ENCODE measurements around the gene LZTFL1. TPM values are rescaled to one million over a fixed set of nuclear protein-coding genes. Genes with fewer than 3 reads are reported as not detected.

LZTFL1 gene
- total RNA-seq, 8 experiments from 2014 or later, result 2.9 to 32.4 (median 12.6) TPM

DNA sequence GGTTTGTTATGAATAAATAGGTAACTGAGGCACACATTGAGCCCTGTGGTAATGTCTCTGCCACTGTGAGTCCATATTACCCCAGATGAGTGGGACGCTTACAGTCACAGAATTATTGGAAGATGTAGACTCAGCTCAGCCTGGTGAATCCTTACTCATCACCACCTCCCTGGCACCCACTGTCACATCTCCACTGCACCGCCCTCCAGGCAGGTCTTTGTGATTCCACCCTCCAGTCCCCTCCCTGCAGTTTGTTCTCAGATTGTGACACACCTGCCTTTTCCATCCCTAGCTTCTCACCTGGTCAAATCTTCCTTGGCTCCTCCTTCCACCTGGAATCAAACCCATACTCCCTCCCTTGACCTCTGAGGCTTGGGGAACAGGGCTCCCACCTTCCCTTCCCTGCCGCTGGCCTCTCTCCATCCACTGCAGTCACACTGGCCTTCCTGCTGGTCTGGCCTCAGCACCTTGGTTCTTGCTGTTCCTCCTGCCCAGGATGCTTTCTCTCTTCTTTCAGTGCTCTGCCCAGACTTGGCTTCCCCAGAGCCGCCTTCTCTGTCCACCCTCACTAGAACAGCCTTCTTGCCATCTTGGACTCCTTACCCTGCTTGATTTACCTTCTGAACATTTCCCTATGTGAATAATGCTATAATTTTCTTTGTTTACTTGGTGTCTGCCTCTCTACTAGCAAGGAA lies 55.0 kb downstream of the LZTFL1 start:
- H3K4me1 ChIP-seq (replicated peaks in 1 of 2), result no peaks in the 10 kb centered on the region
- H3K27ac ChIP-seq, result no peak overlapping the region
- in situ Hi-C loops (cut with MboI; ENCODE audit: low pct_unique_long_range_greater_than_20kb in 2 of 9, low sequenced_read_pairs in 9 of 9, unreplicated experiment in 9 of 9), result no loop called here
- WGBS, 10 experiments, result 0 to 100% (median 81%) methylated on average over 1 to 4 of the region's 4 CpGs; no CpG with 5 or more reads in 2 of the 10 experiments
- no peak for ATAC-seq (replicated peaks in 6 of 8)
- H3K4me3 ChIP-seq, result no peak overlapping the region

DNA sequence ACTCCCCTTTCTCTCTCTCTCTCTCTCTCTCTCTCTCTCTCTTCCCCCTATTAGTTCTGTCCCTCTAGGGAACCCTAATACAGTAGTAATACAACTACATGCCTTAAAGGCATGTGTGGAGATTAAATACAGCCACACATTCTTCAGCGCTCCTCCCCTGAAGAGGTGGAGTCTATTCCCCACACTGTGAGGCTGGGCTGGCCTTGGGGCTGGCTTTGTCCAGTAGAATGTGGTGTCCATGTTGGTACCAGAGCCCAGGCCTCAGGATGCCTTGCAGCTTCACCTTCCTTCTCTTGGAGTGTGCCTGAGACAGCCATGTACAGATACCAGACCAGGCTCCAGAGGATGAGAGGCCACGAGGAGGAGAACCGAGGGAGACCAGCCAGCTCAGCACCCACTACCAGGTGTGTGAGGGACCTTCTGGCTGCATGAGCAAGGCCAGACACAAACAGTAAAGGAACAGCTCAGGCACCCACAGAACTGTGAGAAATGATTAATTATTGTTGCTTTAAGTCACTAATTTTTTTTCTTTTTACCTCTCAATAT lies 56.2 kb downstream of the LZTFL1 start:
- in situ Hi-C loops (cut with MboI; ENCODE audit: low pct_unique_long_range_greater_than_20kb in 2 of 9, low sequenced_read_pairs in 9 of 9, unreplicated experiment in 9 of 9), result no loop called here
- peak in 3 of 8 experiments; percentile 81 to 86 (median 81) for ATAC-seq (replicated peaks in 6 of 8)
- no peak overlapping the region for H3K27ac ChIP-seq
- 0 to 100% (median 92%) methylated on average over 1 to 3 of the region's 3 CpGs; no CpG with 5 or more reads in 3 of the 10 experiments for WGBS, 10 experiments
- H3K4me1 ChIP-seq (replicated peaks in 1 of 2), result no peaks in the 10 kb centered on the region
- H3K4me3 ChIP-seq, result no peak overlapping the region

DNA sequence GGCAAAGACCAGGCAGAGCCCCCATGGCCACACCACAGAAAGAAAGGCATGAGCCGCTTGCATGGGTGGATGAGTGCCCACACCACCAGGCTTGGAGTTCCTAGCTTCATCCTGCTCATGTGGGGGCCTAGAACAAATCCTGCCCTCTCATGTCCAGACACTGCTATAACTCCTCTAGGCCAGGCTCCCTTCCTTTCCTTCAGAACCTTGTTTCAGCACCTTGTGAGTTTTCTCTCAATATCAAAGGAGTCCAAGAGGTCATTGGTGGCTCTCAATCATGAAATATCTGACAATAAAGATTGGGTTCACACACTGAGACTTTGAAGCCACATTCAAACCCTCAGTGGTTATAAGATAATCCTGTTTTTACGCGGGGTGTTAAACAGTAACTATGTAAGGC lies 58.3 kb downstream of the LZTFL1 start:
- no peak overlapping the region for H3K27ac ChIP-seq
- in situ Hi-C loops (cut with MboI; ENCODE audit: low pct_unique_long_range_greater_than_20kb in 2 of 9, low sequenced_read_pairs in 9 of 9, unreplicated experiment in 9 of 9), result no loop called here
- H3K4me1 ChIP-seq (replicated peaks in 1 of 2), result no peaks in the 10 kb centered on the region
- ATAC-seq (replicated peaks in 6 of 8), result no peak
- WGBS, 10 experiments, result 63 to 100% (median 100%) methylated on average over 1 to 2 of the region's 3 CpGs; no CpG with 5 or more reads in 5 of the 10 experiments
- no peak overlapping the region for H3K4me3 ChIP-seq

DNA sequence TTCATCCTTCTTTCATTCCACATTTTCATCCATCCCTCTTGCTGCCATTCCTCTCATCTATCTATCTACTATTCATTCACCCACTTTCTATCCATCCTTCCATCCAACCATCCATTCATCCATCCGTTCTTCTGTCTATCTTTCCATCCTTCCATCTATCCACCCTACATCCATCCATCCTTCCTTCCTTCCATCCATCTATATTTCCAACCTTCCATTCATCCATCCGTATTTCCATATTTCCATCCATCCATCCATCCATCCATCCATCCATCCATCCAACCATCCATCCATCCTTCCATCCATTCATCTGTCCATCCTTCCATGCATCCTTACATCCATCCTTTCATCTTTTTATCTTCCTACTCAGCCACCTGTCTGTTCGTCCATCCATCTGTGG lies 59.5 kb downstream of the LZTFL1 start:
- no peak overlapping the region for H3K4me3 ChIP-seq
- ATAC-seq (replicated peaks in 6 of 8), result no peak
- WGBS, 10 experiments, result 22 to 100% (median 84%) methylated on average over 1 to 3 of the region's 3 CpGs
- in situ Hi-C loops (cut with MboI; ENCODE audit: low pct_unique_long_range_greater_than_20kb in 2 of 9, low sequenced_read_pairs in 9 of 9, unreplicated experiment in 9 of 9), result no loop called here
- no peak overlapping the region for H3K27ac ChIP-seq
- H3K4me1 ChIP-seq (replicated peaks in 1 of 2), result no peaks in the 10 kb centered on the region

DNA sequence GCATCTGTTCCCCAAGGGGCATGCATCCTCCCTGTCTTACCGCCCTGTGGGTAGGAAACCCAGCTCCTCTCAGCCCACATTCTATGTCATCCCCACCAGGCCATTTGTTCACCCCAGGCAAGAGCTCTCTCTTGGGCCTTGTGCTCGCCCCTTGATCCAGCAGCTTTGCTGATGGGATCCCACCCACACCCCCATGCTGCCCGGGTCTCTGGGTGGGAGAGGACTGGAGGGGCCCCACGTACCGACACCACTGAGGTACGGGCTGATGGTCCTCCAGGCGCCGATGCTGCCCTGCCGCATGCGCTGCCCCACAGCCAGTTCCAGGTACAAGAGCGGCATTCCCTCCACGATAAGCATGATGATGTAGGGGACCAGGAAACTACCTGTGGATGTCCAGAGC lies 60.1 kb downstream of the LZTFL1 start:
- WGBS, 10 experiments, result 74 to 97% (median 83%) methylated on average over 4 to 11 of the region's 12 CpGs; no CpG with 5 or more reads in 7 of the 10 experiments
- no peak overlapping the region for H3K27ac ChIP-seq
- no peak for ATAC-seq (replicated peaks in 6 of 8)
- no peak overlapping the region for H3K4me3 ChIP-seq
- no peaks in the 10 kb centered on the region for H3K4me1 ChIP-seq (replicated peaks in 1 of 2)
- in situ Hi-C loops (cut with MboI; ENCODE audit: low pct_unique_long_range_greater_than_20kb in 2 of 9, low sequenced_read_pairs in 9 of 9, unreplicated experiment in 9 of 9), result no loop called here

DNA sequence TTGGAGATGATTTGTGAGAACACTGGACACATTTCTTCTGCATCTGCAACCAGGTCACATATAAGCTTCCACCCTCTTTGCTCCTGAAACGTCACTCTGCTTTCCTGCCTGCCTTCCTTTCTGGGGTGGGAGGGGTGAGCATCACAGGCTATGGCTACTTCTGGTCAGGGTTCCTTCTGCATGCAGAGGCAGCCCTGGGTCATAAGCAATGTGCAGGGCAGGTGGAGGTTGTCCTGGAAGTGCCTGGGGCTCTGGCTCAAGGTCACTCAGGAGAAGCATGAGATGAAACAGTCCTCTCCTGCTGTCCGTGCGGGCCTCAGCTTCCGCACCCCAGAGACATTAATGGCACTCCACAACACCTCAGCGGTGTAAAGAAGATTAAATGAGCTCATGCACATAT lies 60.6 kb downstream of the LZTFL1 start:
- 20 to 91% (median 65%) methylated on average over 1 to 4 of the region's 5 CpGs; no CpG with 5 or more reads in 4 of the 10 experiments for WGBS, 10 experiments
- Histone ChIP-seq H3K4me3 (no peak overlapping the region), H3K27ac (no peak overlapping the region), H3K4me1 (replicated peaks in 1 of 2) (no peaks in the 10 kb centered on the region)
- ATAC-seq (replicated peaks in 6 of 8), result no peak
- in situ Hi-C loops (cut with MboI; ENCODE audit: low pct_unique_long_range_greater_than_20kb in 2 of 9, low sequenced_read_pairs in 9 of 9, unreplicated experiment in 9 of 9), result no loop called here

DNA sequence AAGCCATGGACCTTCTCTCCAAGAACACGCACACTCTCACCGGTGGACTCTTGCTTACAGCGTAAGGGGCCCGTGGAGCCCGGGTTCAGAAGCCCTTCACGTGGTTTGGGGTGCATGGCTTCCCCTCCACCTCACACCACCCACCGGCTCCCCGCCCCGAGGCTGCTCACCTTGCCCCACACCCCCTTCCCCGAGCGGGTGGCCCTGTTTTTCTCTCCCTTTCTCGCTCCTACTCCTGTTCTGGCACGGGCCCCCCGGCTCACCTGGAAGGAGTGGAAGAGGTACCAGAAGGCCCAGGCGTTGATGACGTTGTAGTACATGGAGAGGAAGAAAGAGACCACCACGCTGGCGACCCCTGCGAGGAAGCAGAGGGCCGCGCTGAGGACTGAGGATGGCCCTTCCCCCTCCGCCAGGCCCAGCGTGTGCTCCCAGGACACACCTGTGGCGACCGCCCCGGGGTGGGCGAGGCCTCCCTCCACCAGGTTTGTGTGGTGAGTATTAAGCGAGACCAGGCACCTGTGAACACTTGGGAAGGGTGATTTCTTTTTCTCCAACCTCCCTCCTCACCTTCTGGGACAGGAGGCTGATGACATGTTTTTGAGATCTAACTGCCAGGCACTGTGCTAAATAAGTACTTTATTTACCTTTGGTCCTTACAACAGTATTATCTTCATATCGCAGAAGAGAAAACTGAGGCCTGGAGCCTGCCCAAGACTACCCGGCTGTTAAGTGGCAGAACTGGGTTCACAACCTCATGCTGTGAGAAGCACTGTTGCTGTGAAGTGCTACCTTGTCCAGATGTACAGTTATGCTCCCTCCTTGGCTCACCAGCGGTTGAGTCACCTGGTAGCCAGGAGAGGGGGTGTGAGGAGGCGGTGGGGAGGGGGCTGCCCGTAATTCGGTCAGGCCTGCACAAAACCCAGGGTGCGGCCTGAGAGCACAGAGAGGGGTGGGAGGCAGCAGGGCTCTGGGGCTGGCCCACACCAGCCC lies 61.9 kb downstream of the LZTFL1 start:
- H3K4me1 ChIP-seq (replicated peaks in 1 of 2), result no peaks in the 10 kb centered on the region
- no peak overlapping the region for H3K27ac ChIP-seq
- WGBS, 10 experiments, result 20 to 100% (median 80%) methylated on average over 1 to 9 of the region's 35 CpGs; no CpG with 5 or more reads in 5 of the 10 experiments
- H3K4me3 ChIP-seq, result no peak overlapping the region
- ATAC-seq (replicated peaks in 6 of 8), result no peak
- in situ Hi-C loops (cut with MboI; ENCODE audit: low pct_unique_long_range_greater_than_20kb in 2 of 9, low sequenced_read_pairs in 9 of 9, unreplicated experiment in 9 of 9), result no loop called here

DNA sequence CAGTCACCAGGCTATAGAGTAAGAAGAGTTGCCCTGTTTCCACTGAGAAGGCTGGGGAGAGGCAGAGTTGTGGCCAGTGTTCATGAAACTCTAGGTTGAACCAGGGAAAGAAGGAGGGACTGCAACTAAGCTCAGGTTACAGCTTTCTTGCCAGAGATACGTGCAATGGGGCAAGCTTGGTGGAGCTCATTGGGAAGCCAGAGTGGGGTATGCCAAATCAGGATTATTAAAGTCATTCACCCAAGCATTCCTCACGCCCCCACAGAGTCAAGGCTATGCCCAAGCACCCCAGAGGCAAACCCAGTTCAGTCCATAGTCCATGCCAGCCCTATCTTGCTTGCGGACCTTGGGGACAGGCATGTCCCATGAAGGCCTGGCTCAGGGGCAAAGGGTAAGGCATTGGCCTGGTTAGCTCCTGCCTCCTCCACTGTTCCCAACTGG lies 63.1 kb downstream of the LZTFL1 start:
- no peak overlapping the region for H3K4me3 ChIP-seq
- 17 to 100% (median 60%) methylated on average over 1 of the region's 3 CpGs; no CpG with 5 or more reads in 5 of the 10 experiments for WGBS, 10 experiments
- ATAC-seq (replicated peaks in 6 of 8), result peak in 1 of 8 experiments; percentile 40
- in situ Hi-C loops (cut with MboI; ENCODE audit: low pct_unique_long_range_greater_than_20kb in 2 of 9, low sequenced_read_pairs in 9 of 9, unreplicated experiment in 9 of 9), result no loop called here
- H3K4me1 ChIP-seq (replicated peaks in 1 of 2), result no peaks in the 10 kb centered on the region
- no peak overlapping the region for H3K27ac ChIP-seq

DNA sequence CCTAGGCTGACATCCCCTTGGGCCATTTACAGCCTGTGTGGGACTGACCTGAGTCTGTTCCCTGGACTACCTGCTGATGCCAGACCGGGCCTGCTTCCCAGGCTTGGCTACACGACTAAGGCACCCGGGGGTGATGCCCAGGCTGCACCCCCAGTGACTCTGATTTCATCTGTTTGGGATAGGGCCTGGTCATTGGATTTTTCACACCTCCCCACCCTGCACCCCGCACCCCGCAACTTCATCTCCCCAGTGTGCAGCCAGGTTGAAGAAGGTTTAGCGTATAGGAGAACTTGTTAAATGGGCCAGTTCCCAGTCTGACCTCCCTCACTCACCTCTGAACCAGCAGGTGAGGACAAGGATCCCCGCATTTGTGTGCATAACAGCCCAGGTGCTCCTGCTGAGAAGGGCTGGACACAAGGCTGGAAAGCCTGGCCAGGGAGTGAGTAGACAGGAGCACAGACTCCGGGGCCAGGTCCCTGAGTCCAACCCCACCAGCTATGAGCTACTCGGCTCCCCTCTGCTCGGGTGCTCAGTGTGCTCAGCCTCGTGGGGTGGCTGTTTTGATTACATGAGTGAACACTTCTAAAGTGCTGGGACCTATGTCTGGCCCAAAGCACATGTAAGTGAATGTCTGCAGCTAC lies 64.1 kb downstream of the LZTFL1 start:
- no peak for ATAC-seq (replicated peaks in 6 of 8)
- WGBS, 10 experiments, result 0 to 80% (median 60%) methylated on average over 1 to 3 of the region's 11 CpGs; no CpG with 5 or more reads in 5 of the 10 experiments
- in situ Hi-C loops (cut with MboI; ENCODE audit: low pct_unique_long_range_greater_than_20kb in 2 of 9, low sequenced_read_pairs in 9 of 9, unreplicated experiment in 9 of 9), result no loop called here
- no peaks in the 10 kb centered on the region for H3K4me1 ChIP-seq (replicated peaks in 1 of 2)
- H3K4me3 ChIP-seq, result no peak overlapping the region
- no peak overlapping the region for H3K27ac ChIP-seq

DNA sequence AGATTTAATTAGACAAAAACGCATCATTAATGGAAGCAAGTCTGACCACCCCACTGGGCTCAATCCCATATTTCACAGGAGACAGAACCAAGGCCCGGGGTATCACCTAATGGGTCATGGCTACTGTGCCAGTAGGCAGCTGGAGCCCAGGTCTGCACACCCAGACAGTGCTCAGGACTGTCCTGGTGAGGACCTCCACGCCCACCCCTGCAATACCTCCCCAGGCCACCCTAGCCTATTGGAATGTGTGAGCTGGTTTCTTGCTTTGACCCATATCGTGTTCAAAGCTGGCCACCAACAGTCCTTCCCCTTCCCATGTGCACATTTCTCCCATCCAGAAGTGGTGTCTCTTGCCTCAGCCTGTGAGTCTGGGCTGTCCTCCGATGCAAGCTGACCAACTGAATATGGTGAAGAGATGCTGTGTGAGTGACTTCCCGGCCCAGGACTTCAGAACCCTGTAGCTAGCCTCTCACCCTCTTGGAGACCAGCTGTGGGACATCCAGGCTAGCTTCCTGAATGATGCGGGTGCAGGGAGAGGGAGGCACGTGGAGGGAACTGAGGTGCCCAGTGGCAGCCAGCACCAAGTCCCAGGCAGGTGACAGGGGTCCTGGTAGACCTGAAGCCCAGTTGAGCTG lies 64.7 kb downstream of the LZTFL1 start:
- WGBS, 10 experiments, result 60 to 100% (median 90%) methylated on average over 1 to 4 of the region's 8 CpGs; no CpG with 5 or more reads in 3 of the 10 experiments
- ATAC-seq (replicated peaks in 6 of 8), result no peak
- in situ Hi-C loops (cut with MboI; ENCODE audit: low pct_unique_long_range_greater_than_20kb in 2 of 9, low sequenced_read_pairs in 9 of 9, unreplicated experiment in 9 of 9), result no loop called here

DNA sequence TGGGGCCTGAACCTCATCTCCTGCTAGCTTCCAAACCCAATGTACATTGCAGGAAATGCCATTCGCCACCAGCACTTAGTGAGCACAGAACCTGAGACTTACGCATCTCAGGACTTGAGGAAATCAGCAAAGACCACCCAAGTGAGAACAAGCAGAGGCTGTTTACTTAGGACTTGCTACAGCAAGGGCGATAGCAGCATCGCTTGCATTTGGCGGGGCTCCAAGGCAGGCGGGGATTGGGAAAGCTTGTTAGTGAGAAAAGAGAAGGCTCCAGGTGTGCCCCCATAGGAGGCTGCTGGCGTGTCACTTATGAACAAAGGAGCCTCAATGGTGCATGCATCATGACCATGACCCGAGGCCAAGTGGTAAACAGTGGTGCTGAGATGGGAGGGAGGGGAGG lies 65.3 kb downstream of the LZTFL1 start:
- Histone ChIP-seq H3K27ac (no peak overlapping the region), H3K4me1 (replicated peaks in 1 of 2) (no peaks in the 10 kb centered on the region), H3K4me3 (no peak overlapping the region)
- in situ Hi-C loops (cut with MboI; ENCODE audit: low pct_unique_long_range_greater_than_20kb in 2 of 9, low sequenced_read_pairs in 9 of 9, unreplicated experiment in 9 of 9), result no loop called here
- WGBS, 10 experiments, result 40 to 100% (median 70%) methylated on average over 1 to 5 of the region's 8 CpGs; no CpG with 5 or more reads in 4 of the 10 experiments
- ATAC-seq (replicated peaks in 6 of 8), result no peak

More for the DNA sequence above, 64.7 kb downstream of the LZTFL1 start:
- Histone ChIP-seq H3K27ac (no peak overlapping the region), H3K4me1 (replicated peaks in 1 of 2) (no peaks in the 10 kb centered on the region), H3K4me3 (no peak overlapping the region)

DNA sequence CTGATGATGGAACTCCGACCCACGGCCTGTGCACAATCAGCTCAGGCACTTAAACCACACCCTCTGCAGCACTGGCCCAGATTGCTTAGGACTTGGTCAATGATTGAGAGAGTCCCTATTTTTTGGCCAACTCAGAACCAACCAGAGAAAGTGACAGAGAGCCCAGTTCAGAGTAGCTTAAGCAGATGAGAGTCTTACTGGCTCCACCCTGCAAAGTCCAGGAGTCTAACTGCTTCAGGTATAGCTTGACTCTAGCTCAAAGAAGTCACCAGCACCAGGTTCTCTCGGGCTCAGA lies 65.7 kb downstream of the LZTFL1 start:
- Histone ChIP-seq H3K27ac (no peak overlapping the region), H3K4me3 (no peak overlapping the region), H3K4me1 (replicated peaks in 1 of 2) (no peaks in the 10 kb centered on the region)
- no peak for ATAC-seq (replicated peaks in 6 of 8)
- in situ Hi-C loops (cut with MboI; ENCODE audit: low pct_unique_long_range_greater_than_20kb in 2 of 9, low sequenced_read_pairs in 9 of 9, unreplicated experiment in 9 of 9), result no loop called here
- 42 to 57% methylated on average over 1 to 2 of the region's 3 CpGs; no CpG with 5 or more reads in 8 of the 10 experiments for WGBS, 10 experiments

All from motor neuron (in vitro differentiated cells).